Measurements from ENCODE around the gene RTP5. TPM values are rescaled to one million over a fixed set of nuclear protein-coding genes. Genes with fewer than 3 reads are reported as not detected.

Gene RTP5
- total RNA-seq, 2 experiments from 2014 or later: not detected

DNA sequence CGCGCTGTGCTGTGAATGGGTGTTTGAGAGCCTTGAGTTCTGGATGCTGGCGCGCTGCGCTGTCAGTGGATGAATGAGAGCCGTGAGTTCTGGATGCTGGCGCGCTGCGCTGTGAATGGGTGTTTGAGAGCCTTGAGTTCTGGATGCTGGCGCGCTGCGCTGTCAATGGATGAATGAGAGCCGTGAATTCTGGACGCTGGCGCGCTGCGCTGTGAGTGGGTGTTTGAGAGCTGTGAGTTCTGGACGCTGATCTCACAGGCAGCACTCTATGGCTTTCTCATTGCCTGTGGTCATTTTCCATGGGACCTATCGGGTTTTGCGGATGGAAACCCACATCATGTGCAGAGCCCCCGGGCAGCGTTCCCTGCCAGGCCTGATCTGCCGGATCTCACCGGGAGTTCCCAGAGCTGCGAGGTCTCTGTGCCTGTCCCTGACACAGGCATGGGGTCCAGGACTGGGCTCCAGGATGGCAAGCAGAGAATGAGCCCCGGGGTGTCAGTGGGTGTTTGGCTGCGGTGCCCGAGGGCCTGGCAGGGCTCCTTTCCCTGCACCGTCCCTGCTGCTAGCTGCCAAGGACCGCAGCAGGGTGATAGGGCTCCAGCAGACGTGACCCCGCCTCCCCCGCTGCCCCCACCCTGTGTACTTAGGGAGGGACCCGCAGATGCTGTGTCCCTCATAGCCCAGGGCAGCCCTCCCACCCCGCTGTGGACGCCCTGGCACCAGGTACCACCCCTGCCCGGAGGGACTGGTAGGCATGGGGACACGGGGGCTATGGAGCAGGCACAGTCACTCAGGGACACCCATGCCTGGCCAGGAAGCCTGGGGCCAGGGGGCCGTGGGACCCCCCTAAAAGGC is 20.5 kb upstream of the RTP5 start:
- H3K9me3 Mint-ChIP-seq: peaks cover 5% of the 10 kb centered on the region
- no peaks in the 10 kb centered on the region for H3K27me3 Mint-ChIP-seq (ENCODE audit: low read depth)
- H3K4me3 Mint-ChIP-seq: no peak overlapping the region
- no peak overlapping the region for H3K27ac Mint-ChIP-seq
- intact Hi-C loops (cut with micrococcal nuclease): no loop called here
- peaks cover 25% of the 10 kb centered on the region for H3K4me1 Mint-ChIP-seq (ENCODE audit: low read depth)
- DNase-seq: peak; percentile 5
- CTCF ChIA-PET: no interaction called here
- peaks cover 6% of the 10 kb centered on the region for H3K36me3 Mint-ChIP-seq (ENCODE audit: low read depth)

DNA sequence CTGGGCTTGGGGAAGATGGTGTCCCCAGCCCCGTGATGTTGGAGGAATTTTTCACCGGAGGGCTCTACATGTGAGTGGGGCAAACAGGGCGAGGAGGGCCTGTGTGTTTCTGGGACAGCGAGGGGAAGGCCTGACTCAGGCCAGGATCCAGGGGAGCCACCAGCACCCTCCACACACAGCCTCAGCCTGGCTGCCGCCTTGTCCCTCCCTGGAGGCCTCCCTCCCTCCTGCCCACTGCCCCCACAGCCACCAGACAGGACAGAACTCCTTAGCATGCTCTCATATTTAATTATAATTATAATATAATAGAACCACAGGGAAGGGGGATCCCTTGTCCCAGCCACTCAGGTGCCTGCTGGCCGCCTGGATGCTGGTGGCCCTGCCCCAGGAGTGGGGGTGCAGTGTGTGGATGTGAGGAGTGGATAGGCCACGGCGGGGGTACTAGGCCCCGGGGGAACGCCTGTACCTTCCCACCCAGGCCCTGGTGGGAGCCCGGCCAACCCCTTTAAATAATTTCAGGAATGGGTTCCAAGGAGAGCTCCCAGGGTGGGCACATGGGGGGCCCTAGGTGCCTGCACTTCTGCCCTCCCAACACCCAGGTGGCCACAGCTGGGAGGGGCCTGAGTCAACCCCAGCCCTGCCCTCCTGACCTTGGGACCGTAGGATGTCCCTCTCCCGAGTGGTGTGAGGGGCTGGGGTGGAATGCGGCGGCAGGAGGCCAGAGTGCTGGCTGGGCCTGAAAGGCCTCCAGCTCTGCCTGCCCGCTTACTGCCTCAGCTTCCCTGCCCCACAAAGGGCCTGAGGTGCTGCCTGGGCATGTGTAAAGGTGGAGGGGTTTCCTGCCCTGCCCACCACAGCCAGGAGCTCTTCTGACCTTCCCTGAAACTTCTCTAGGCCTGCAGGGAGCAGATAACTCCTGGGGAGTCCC is 19.6 kb upstream of the RTP5 start:
- intact Hi-C loops (cut with micrococcal nuclease): no loop called here
- Mint-ChIP-seq H3K36me3 (ENCODE audit: low read depth) (peaks cover 6% of the 10 kb centered on the region), H3K27me3 (ENCODE audit: low read depth) (no peaks in the 10 kb centered on the region), H3K9me3 (peaks cover 5% of the 10 kb centered on the region), H3K27ac (peak overlapping the region; percentile 36), H3K4me3 (no peak overlapping the region), H3K4me1 (ENCODE audit: low read depth) (peaks cover 18% of the 10 kb centered on the region)
- DNase-seq: no peak
- CTCF ChIA-PET: interaction anchor here (0.7 kb wide), 1 partner anchor 62 kb away, joined by 3 read pairs; no protein-coding TSS in a partner anchor

DNA sequence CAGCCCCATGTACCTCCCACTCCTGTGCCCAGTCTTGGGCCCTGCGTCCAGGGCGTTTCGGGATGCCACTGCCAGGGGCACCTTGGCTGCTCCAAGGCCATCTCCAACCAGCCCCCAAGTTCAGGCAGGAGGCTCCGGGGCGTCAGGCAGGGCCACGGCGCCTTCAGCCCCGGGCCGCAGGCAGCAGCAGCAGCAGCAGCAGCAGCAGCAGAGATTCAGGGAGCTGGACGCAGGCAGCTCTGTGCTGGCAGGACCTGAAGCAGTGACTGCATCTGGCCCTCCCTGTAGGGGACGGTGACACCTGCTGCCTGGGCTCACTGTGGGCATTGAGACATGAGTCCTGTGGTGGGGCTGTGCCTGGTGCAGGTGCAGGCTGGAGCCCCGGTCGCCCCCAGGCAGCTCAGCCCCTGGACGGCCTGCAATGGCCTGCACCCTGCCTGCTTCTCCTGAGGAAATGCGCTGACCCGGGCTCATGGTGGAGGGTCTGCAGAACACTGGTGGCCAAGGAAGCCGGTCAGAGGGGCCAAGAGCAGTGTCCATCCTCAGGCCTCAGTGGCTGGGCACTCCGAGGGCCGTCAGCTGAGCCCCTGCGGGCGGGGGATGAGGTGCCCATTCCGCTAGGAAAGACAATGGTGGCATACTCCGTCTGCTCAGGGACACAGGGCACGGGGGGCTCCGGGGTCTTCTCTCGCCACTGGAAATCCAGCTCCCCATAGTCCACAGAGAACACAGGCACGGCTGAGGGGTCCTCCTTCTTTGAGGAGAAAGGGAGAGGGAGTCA is 18.8 kb upstream of the RTP5 start:
- peaks cover 11% of the 10 kb centered on the region for H3K4me1 Mint-ChIP-seq (ENCODE audit: low read depth)
- H3K27ac Mint-ChIP-seq: peak overlapping the region; percentile 36
- no peak for DNase-seq
- intact Hi-C loops (cut with micrococcal nuclease): no loop called here
- no peak overlapping the region for H3K4me3 Mint-ChIP-seq
- CTCF ChIA-PET: interaction anchor here (0.7 kb wide), 1 partner anchor 63 kb away, joined by 3 read pairs; no protein-coding TSS in a partner anchor
- peaks cover 3% of the 10 kb centered on the region for H3K9me3 Mint-ChIP-seq
- H3K27me3 Mint-ChIP-seq (ENCODE audit: low read depth): no peaks in the 10 kb centered on the region
- H3K36me3 Mint-ChIP-seq (ENCODE audit: low read depth): peaks cover 6% of the 10 kb centered on the region

GRCh38 chr2:241851325-241852115 is 18.0 kb upstream of the RTP5 start:
- CTCF ChIA-PET: no interaction called here
- H3K36me3 Mint-ChIP-seq (ENCODE audit: low read depth): peaks cover 6% of the 10 kb centered on the region
- H3K27me3 Mint-ChIP-seq (ENCODE audit: low read depth): no peaks in the 10 kb centered on the region
- H3K9me3 Mint-ChIP-seq: no peaks in the 10 kb centered on the region
- H3K4me3 Mint-ChIP-seq: no peak overlapping the region
- intact Hi-C loops (cut with micrococcal nuclease): no loop called here
- peaks cover 8% of the 10 kb centered on the region for H3K4me1 Mint-ChIP-seq (ENCODE audit: low read depth)
- no peak overlapping the region for H3K27ac Mint-ChIP-seq
- no peak for DNase-seq

DNA sequence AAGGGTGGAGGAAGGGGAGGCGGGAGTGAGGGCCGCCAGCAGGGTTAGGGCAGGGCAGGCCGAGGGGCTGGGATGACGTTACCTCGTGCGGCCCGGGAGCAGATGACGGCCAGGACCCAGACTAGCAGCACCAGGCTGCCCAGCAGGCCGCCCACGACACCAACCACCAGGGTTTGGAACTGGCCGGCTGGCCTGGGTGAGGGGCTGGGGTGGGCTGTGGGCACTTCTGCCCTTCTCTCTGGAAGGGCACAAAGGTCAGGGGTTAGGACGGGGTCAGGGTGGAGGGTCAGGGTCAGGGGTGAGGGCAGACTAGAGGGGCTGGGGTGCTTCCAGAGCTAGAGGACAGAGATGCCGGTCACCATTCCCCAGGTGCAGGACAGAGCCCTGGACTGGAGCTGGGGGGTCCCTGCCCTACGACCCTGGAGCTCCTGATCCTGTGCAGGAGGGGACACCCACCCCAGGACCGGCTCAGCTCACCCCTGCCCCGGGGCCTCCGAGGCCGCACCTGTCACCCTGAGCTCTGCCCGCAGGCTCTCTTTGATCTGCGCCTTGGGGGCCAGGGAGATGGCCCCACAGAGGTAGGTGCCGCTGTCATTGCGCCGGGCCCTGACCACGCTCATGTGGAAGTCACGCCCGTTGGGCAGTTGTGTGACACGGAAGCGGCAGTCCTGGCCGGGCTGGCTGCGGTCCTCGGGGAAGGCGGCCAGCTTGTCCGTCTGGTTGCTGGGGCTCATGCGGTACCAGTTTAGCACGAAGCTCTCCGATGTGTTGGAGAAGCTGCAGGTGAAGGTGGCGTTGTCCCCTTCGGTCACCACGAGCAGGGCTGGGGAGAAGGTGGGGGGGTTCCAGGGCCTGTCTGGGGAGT is 17.2 kb upstream of the RTP5 start:
- H3K9me3 Mint-ChIP-seq: no peaks in the 10 kb centered on the region
- CTCF ChIA-PET: no interaction called here
- H3K4me3 Mint-ChIP-seq: no peak overlapping the region
- intact Hi-C loops (cut with micrococcal nuclease): no loop called here
- DNase-seq: no peak
- peaks cover 11% of the 10 kb centered on the region for H3K4me1 Mint-ChIP-seq (ENCODE audit: low read depth)
- H3K27me3 Mint-ChIP-seq (ENCODE audit: low read depth): no peaks in the 10 kb centered on the region
- H3K36me3 Mint-ChIP-seq (ENCODE audit: low read depth): peaks cover 6% of the 10 kb centered on the region
- no peak overlapping the region for H3K27ac Mint-ChIP-seq

- peaks cover 15% of the 10 kb centered on the region for H3K4me1 Mint-ChIP-seq (ENCODE audit: low read depth)
- H3K4me3 Mint-ChIP-seq: no peak overlapping the region
- H3K27me3 Mint-ChIP-seq (ENCODE audit: low read depth): no peaks in the 10 kb centered on the region
- H3K27ac Mint-ChIP-seq: no peak overlapping the region
- no peak for DNase-seq
- CTCF ChIA-PET: interaction anchor here (1.5 kb wide), 1 partner anchor 16 kb away, joined by 3 read pairs; no protein-coding TSS in a partner anchor
- H3K36me3 Mint-ChIP-seq (ENCODE audit: low read depth): peaks cover 6% of the 10 kb centered on the region
- H3K9me3 Mint-ChIP-seq: no peaks in the 10 kb centered on the region
- intact Hi-C loops (cut with micrococcal nuclease): no loop called here
Measured at GRCh38 chr2:241852981-241853631, 16.4 kb upstream of the RTP5 start.

- intact Hi-C loops (cut with micrococcal nuclease): no loop called here
- no peak overlapping the region for H3K4me3 Mint-ChIP-seq
- H3K9me3 Mint-ChIP-seq: no peaks in the 10 kb centered on the region
- peaks cover 6% of the 10 kb centered on the region for H3K36me3 Mint-ChIP-seq (ENCODE audit: low read depth)
- CTCF ChIA-PET: interaction anchor here (1.5 kb wide), 1 partner anchor 17 kb away, joined by 3 read pairs; no protein-coding TSS in a partner anchor
- H3K27me3 Mint-ChIP-seq (ENCODE audit: low read depth): no peaks in the 10 kb centered on the region
- peak; percentile 4 for DNase-seq
- peaks cover 17% of the 10 kb centered on the region for H3K4me1 Mint-ChIP-seq (ENCODE audit: low read depth)
- no peak overlapping the region for H3K27ac Mint-ChIP-seq
Measured at GRCh38 chr2:241853651-241854341, 15.7 kb upstream of the RTP5 start.

GRCh38 chr2:241854342-241855244 is 14.9 kb upstream of the RTP5 start:
- CTCF ChIA-PET: interaction anchor here (1.5 kb wide), 1 partner anchor 18 kb away, joined by 3 read pairs; no protein-coding TSS in a partner anchor
- Mint-ChIP-seq H3K27me3 (ENCODE audit: low read depth) (no peaks in the 10 kb centered on the region), H3K36me3 (ENCODE audit: low read depth) (peaks cover 6% of the 10 kb centered on the region), H3K4me1 (ENCODE audit: low read depth) (peaks cover 20% of the 10 kb centered on the region), H3K4me3 (no peak overlapping the region), H3K27ac (no peak overlapping the region), H3K9me3 (no peaks in the 10 kb centered on the region)
- DNase-seq: peak; percentile 3
- intact Hi-C loops (cut with micrococcal nuclease): loop anchor here (5.0 kb wide), 1 partner anchor 52 kb away; no protein-coding TSS in a partner anchor

- Mint-ChIP-seq H3K4me3 (no peak overlapping the region), H3K4me1 (ENCODE audit: low read depth) (peaks cover 27% of the 10 kb centered on the region), H3K9me3 (no peaks in the 10 kb centered on the region), H3K27me3 (ENCODE audit: low read depth) (no peaks in the 10 kb centered on the region), H3K27ac (no peak overlapping the region), H3K36me3 (ENCODE audit: low read depth) (peaks cover 6% of the 10 kb centered on the region)
- intact Hi-C loops (cut with micrococcal nuclease): loop anchor here (5.0 kb wide), 1 partner anchor 53 kb away; no protein-coding TSS in a partner anchor
- CTCF ChIA-PET: no interaction called here
- DNase-seq: peak; percentile 2
Measured at GRCh38 chr2:241855245-241855887, 14.2 kb upstream of the RTP5 start.

Measured in activated naive CD4-positive, alpha-beta T cell treated with anti-CD3 and anti-CD28 coated beads for 36 hours (primary cell).